HG03139 (cell line): Measurements from ENCODE around the gene EIF4A3.
"Not testable (repeated sequence)": the region's sequence is repeated elsewhere in the genome, so short reads cannot be mapped to it uniquely, and the experiment has no call there.

Experiments
- ATAC-seq: cut with Tn5 transposase; IDR thresholded peaks from one replicate; pipeline ENCODE4 v1.9.1; 2021; ENCODE audit not compliant: unreplicated experiment

EIF4A3 gene

GRCh38 chr17:80173126-80173525 is 26.2 kb upstream of the EIF4A3 start:
- ATAC-seq = no peak

GRCh38 chr17:80171681-80172080 is 24.8 kb upstream of the EIF4A3 start:
- ATAC-seq = no peak

- no peak for ATAC-seq
Measured at GRCh38 chr17:80169784-80170500, 23.0 kb upstream of the EIF4A3 start, which contains the start of gene CARD14. Gene CARD14, plus strand, starts transcription at chr17:80170030. Its CDS starts 11,409 bp downstream, at chr17:80181439.

GRCh38 chr17:80169107-80169506 is 22.2 kb upstream of the EIF4A3 start:
- ATAC-seq = no peak

GRCh38 chr17:80168371-80168770 is 21.4 kb upstream of the EIF4A3 start:
- ATAC-seq = no peak

GRCh38 chr17:80166446-80166845 is 19.5 kb upstream of the EIF4A3 start:
- ATAC-seq = no peak

- ATAC-seq = no peak
Measured at GRCh38 chr17:80164185-80164584, 17.3 kb upstream of the EIF4A3 start.

GRCh38 chr17:80163336-80163735 is 16.4 kb upstream of the EIF4A3 start:
- no peak for ATAC-seq

- no peak for ATAC-seq
Measured at GRCh38 chr17:80160536-80160935, 13.6 kb upstream of the EIF4A3 start.

GRCh38 chr17:80158846-80159245 is 11.9 kb upstream of the EIF4A3 start:
- no peak for ATAC-seq

- not testable (repeated sequence) for ATAC-seq
Measured at GRCh38 chr17:80155600-80155999, 8.7 kb upstream of the EIF4A3 start.

- no peak for ATAC-seq
Measured at GRCh38 chr17:80154166-80154565, 7.2 kb upstream of the EIF4A3 start.

GRCh38 chr17:80153004-80153403 is 6.1 kb upstream of the EIF4A3 start:
- ATAC-seq = peak; percentile 65

GRCh38 chr17:80152081-80152702 is 5.3 kb upstream of the EIF4A3 start:
- ATAC-seq = no peak

GRCh38 chr17:80151333-80151732 is 4.4 kb upstream of the EIF4A3 start:
- ATAC-seq = no peak

- ATAC-seq = peak; percentile 22
Measured at GRCh38 chr17:80146121-80147034, 550 bp downstream of the EIF4A3 start.

GRCh38 chr17:80145076-80146075 is 1.6 kb downstream of the EIF4A3 start:
- no peak for ATAC-seq

- no peak for ATAC-seq
Measured at GRCh38 chr17:80142929-80143328, 4.0 kb downstream of the EIF4A3 start.

GRCh38 chr17:80141463-80142165 is 5.3 kb downstream of the EIF4A3 start:
- no peak for ATAC-seq
